ENCODE measurements around the gene MRPL44.
"Not testable (repeated sequence)": the region's sequence is repeated elsewhere in the genome, so short reads cannot be mapped to it uniquely, and the experiment has no call there.

The MRPL44 gene

GRCh38 chr2:223929571-223930102 lies 27.6 kb upstream of the MRPL44 start:
- no peaks in the 10 kb centered on the region for H3K9me3 Mint-ChIP-seq
- H3K4me3 Mint-ChIP-seq = peak overlapping the region; percentile 54
- peaks cover 56% of the 10 kb centered on the region for H3K4me1 Mint-ChIP-seq (ENCODE audit: low read depth)
- no peaks in the 10 kb centered on the region for H3K36me3 Mint-ChIP-seq (ENCODE audit: low read depth)
- peak overlapping the region; percentile 61 for H3K27ac Mint-ChIP-seq
- no peaks in the 10 kb centered on the region for H3K27me3 Mint-ChIP-seq

GRCh38 chr2:223930103-223930976 lies 26.9 kb upstream of the MRPL44 start:
- peak overlapping the region; percentile 54 for H3K4me3 Mint-ChIP-seq
- peaks cover 63% of the 10 kb centered on the region for H3K4me1 Mint-ChIP-seq (ENCODE audit: low read depth)
- H3K27me3 Mint-ChIP-seq = no peaks in the 10 kb centered on the region
- peak overlapping the region; percentile 49 for H3K27ac Mint-ChIP-seq
- H3K36me3 Mint-ChIP-seq (ENCODE audit: low read depth) = no peaks in the 10 kb centered on the region
- H3K9me3 Mint-ChIP-seq = no peaks in the 10 kb centered on the region

- H3K27ac Mint-ChIP-seq = no peak overlapping the region
- peaks cover 9% of the 10 kb centered on the region for H3K36me3 Mint-ChIP-seq (ENCODE audit: low read depth)
- H3K4me3 Mint-ChIP-seq = no peak overlapping the region
- peaks cover 83% of the 10 kb centered on the region for H3K4me1 Mint-ChIP-seq (ENCODE audit: low read depth)
- no peaks in the 10 kb centered on the region for H3K27me3 Mint-ChIP-seq
- no peaks in the 10 kb centered on the region for H3K9me3 Mint-ChIP-seq
Observed at GRCh38 chr2:223932816-223933800, 24.2 kb upstream of the MRPL44 start.

GRCh38 chr2:223934870-223935269 lies 22.4 kb upstream of the MRPL44 start:
- H3K36me3 Mint-ChIP-seq (ENCODE audit: low read depth) = peaks cover 19% of the 10 kb centered on the region
- H3K27ac Mint-ChIP-seq = no peak overlapping the region
- H3K4me1 Mint-ChIP-seq (ENCODE audit: low read depth) = peaks cover 87% of the 10 kb centered on the region
- H3K27me3 Mint-ChIP-seq = no peaks in the 10 kb centered on the region
- H3K4me3 Mint-ChIP-seq = no peak overlapping the region
- H3K9me3 Mint-ChIP-seq = peaks cover 7% of the 10 kb centered on the region

- Mint-ChIP-seq H3K36me3 (ENCODE audit: low read depth) (peaks cover 25% of the 10 kb centered on the region), H3K9me3 (peaks cover 7% of the 10 kb centered on the region), H3K4me3 (no peak overlapping the region), H3K27me3 (no peaks in the 10 kb centered on the region), H3K27ac (peak overlapping the region; percentile 34), H3K4me1 (ENCODE audit: low read depth) (peaks cover 86% of the 10 kb centered on the region)
Observed at GRCh38 chr2:223935459-223936125, 21.7 kb upstream of the MRPL44 start.

GRCh38 chr2:223936862-223937326 lies 20.4 kb upstream of the MRPL44 start:
- peak overlapping the region; percentile 10 for H3K4me3 Mint-ChIP-seq
- peaks cover 11% of the 10 kb centered on the region for H3K9me3 Mint-ChIP-seq
- peaks cover 30% of the 10 kb centered on the region for H3K36me3 Mint-ChIP-seq (ENCODE audit: low read depth)

GRCh38 chr2:223937535-223937934 lies 19.7 kb upstream of the MRPL44 start:
- H3K9me3 Mint-ChIP-seq = peaks cover 11% of the 10 kb centered on the region
- no peaks in the 10 kb centered on the region for H3K27me3 Mint-ChIP-seq
- H3K4me3 Mint-ChIP-seq = no peak overlapping the region
- H3K36me3 Mint-ChIP-seq (ENCODE audit: low read depth) = peaks cover 30% of the 10 kb centered on the region
- H3K27ac Mint-ChIP-seq = peak overlapping the region; percentile 80
- peaks cover 87% of the 10 kb centered on the region for H3K4me1 Mint-ChIP-seq (ENCODE audit: low read depth)

More at GRCh38 chr2:223936862-223937326, 20.4 kb upstream of the MRPL44 start:
- Mint-ChIP-seq H3K27ac (peak overlapping the region; percentile 80), H3K4me1 (ENCODE audit: low read depth) (peaks cover 88% of the 10 kb centered on the region), H3K27me3 (no peaks in the 10 kb centered on the region)

- Mint-ChIP-seq H3K9me3 (peaks cover 11% of the 10 kb centered on the region), H3K36me3 (ENCODE audit: low read depth) (peaks cover 34% of the 10 kb centered on the region), H3K4me1 (ENCODE audit: low read depth) (peaks cover 82% of the 10 kb centered on the region), H3K27ac (peak overlapping the region; percentile 74)
- not testable (repeated sequence) for H3K4me3 Mint-ChIP-seq, H3K27me3 Mint-ChIP-seq
Observed at GRCh38 chr2:223939438-223939837, 17.8 kb upstream of the MRPL44 start.

- H3K36me3 Mint-ChIP-seq (ENCODE audit: low read depth) = peaks cover 28% of the 10 kb centered on the region
- H3K9me3 Mint-ChIP-seq = peaks cover 11% of the 10 kb centered on the region
- H3K27me3 Mint-ChIP-seq = no peaks in the 10 kb centered on the region
- peak overlapping the region; percentile 20 for H3K4me3 Mint-ChIP-seq
- peaks cover 75% of the 10 kb centered on the region for H3K4me1 Mint-ChIP-seq (ENCODE audit: low read depth)
- peak overlapping the region; percentile 88 for H3K27ac Mint-ChIP-seq
Observed at GRCh38 chr2:223941579-223942277, 15.5 kb upstream of the MRPL44 start.

GRCh38 chr2:223943135-223943534 lies 14.1 kb upstream of the MRPL44 start:
- H3K36me3 Mint-ChIP-seq (ENCODE audit: low read depth) = peaks cover 25% of the 10 kb centered on the region
- peaks cover 67% of the 10 kb centered on the region for H3K4me1 Mint-ChIP-seq (ENCODE audit: low read depth)
- peaks cover 11% of the 10 kb centered on the region for H3K9me3 Mint-ChIP-seq
- H3K27ac Mint-ChIP-seq = peak overlapping the region; percentile 53
- H3K27me3 Mint-ChIP-seq = no peaks in the 10 kb centered on the region
- peak overlapping the region; percentile 89 for H3K4me3 Mint-ChIP-seq

- peaks cover 66% of the 10 kb centered on the region for H3K4me1 Mint-ChIP-seq (ENCODE audit: low read depth)
Observed at GRCh38 chr2:223943561-223944008, 13.7 kb upstream of the MRPL44 start.

GRCh38 chr2:223944166-223944702 lies 13.0 kb upstream of the MRPL44 start:
- Mint-ChIP-seq H3K4me3 (peak overlapping the region; percentile 89), H3K27me3 (no peaks in the 10 kb centered on the region), H3K9me3 (peaks cover 10% of the 10 kb centered on the region), H3K4me1 (ENCODE audit: low read depth) (peaks cover 65% of the 10 kb centered on the region), H3K36me3 (ENCODE audit: low read depth) (peaks cover 21% of the 10 kb centered on the region), H3K27ac (peak overlapping the region; percentile 86)

More at GRCh38 chr2:223943561-223944008, 13.7 kb upstream of the MRPL44 start:
- Mint-ChIP-seq H3K4me3 (peak overlapping the region; percentile 89), H3K9me3 (peaks cover 11% of the 10 kb centered on the region), H3K27me3 (no peaks in the 10 kb centered on the region), H3K27ac (peak overlapping the region; percentile 86), H3K36me3 (ENCODE audit: low read depth) (peaks cover 25% of the 10 kb centered on the region)

GRCh38 chr2:223944703-223945531 lies 12.3 kb upstream of the MRPL44 start, which contains the start of gene WDFY1:
Gene WDFY1, minus strand, starts transcription at chr2:223945335. Its CDS starts 51 bp downstream, at chr2:223945284.
- Mint-ChIP-seq H3K4me1 (ENCODE audit: low read depth) (peaks cover 65% of the 10 kb centered on the region), H3K36me3 (ENCODE audit: low read depth) (peaks cover 15% of the 10 kb centered on the region), H3K27me3 (no peaks in the 10 kb centered on the region), H3K9me3 (peaks cover 4% of the 10 kb centered on the region), H3K4me3 (peak within 1 kb of the TSS; percentile 89), H3K27ac (peak within 1 kb of the TSS; percentile 86)

Data from stimulated activated naive CD8-positive, alpha-beta T cell treated with anti-CD3 and anti-CD28 coated beads, Interleukin-15, Interleukin-2, amounts not matched to agents 100 ng/mL and 50 ng/mL, for 24 hours (primary cell).